ENCODE results near the gene PDXP.
"Not testable (repeated sequence)": the region's sequence is repeated elsewhere in the genome, so short reads cannot be mapped to it uniquely, and the experiment has no call there.

PDXP gene

DNA sequence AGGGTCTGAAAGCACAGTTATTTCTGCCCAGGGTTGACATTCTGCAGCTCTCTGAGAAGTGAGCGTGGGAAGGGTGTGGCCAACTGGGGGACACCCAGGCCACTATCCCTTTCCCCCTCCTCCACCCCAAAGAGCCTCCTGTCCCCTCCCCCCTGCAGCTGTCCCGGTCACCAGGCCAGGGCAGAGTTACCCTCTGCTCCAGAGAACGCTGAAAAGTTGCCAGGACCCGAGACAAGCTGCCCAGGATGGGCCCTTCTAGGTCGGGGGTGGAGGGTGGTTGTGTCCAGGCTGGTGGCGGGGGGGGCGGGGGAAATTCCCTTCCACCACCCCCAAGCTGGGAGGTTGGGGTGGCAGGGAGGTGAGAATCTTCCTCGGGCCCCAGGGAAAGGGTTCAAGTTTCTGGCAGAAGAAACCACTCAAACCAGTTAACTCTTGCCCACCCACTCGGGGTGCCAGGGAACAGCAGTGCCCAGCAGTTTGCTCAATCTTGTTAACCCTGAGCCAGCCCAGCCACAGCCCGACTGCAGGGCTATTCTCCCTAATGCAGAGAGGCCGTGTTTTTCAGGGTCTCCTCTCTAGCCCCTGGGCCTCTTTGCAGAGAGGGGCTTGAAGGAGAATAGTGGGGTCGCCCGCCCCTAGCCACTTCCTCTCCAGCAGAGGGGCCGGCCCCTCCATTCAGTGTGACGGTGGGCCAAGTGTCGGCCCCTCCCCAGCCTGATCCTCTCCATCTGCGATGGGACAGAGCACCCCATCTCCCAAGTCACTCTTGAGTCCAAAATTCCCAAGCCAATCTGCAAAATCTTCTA lies 17.6 kb downstream of the PDXP start:
- DNase-seq: no peak

DNA sequence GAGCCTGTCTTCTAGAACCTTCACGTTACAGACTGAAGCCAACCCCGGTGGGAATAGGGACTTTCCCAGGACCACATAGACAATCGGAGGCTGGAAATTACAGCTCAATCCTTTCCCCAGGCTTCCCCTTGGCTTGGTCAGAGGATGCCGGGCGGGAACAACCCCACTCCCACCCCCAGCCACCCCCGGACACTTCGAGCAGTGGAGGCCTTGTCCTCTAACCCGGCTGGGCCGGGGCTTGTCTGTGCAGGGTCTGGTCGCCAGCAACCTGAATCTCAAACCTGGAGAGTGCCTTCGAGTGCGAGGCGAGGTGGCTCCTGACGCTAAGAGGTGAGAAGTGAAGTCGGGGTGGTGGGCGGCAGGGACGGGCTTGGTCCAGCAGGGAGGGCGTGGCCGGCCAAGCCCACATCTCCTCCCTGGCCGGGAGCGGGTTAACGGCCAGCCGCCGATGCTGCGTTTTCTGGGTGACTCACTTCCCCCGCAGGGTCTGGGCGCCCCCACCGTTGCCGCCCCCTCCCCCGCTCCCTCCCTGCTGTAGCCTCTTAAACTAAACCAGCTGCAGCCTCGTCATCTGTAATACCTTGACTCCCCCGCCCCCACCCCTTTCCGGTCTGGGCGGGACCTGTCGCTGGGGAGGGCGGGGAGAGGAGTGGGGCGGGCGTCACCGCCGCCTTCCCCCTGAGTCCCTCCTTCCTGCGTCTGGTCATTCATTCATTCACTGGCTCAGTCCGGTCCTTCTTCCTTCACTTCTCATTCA lies 18.4 kb downstream of the PDXP start:
- peak; percentile 71 to 72 for DNase-seq

DNA sequence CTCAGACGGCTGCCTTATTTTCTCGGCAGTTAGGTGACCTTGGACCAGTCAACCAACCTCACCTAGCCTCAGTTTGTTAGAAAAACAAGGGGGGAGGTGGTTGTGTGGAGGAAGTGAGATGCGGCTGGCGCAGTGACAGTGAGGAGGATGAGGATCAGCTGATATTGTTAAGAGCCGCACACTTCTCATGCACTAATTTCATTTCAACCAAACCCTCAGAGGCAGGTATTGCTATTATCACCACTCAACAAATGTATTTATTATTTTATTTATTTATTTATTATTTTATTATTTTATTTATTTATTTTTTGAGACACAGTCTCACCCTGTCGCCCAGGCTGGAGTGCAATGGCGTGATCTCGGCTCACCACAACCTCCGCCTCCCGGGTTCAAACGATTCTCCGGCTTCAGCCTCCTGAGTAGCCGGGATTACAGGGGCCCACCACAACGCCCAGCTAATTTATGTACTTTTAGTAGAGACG lies 19.0 kb downstream of the PDXP start:
- DNase-seq: no peak

DNA sequence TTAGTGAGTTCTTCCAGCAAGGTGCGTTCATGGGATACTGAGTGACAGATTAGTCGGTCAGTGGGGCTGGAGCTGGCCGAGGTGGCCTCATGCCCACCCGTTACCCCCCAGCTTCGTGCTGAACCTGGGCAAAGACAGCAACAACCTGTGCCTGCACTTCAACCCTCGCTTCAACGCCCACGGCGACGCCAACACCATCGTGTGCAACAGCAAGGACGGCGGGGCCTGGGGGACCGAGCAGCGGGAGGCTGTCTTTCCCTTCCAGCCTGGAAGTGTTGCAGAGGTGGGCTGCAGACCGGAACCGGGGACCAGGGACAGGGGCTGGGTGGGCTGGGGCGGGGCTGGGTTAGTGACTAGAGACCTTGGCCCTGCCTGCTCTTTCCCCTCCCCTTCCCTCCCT lies 19.8 kb downstream of the PDXP start:
- no peak for DNase-seq

DNA sequence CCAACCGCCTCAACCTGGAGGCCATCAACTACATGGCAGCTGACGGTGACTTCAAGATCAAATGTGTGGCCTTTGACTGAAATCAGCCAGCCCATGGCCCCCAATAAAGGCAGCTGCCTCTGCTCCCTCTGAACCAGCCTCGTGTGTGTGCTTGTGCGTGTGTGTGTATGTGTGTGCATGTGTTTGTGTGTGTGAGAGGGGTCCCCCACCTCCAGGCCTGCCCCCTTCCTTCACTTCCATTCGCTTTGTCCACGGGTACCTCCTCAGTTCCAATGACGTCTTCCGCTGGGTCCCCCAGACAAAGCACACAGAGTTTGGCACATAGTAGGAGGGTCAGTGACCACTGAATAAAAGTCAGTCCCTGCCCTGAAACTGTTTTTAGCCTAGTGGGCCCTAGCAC lies 21.1 kb downstream of the PDXP start:
- no peak for DNase-seq

DNA sequence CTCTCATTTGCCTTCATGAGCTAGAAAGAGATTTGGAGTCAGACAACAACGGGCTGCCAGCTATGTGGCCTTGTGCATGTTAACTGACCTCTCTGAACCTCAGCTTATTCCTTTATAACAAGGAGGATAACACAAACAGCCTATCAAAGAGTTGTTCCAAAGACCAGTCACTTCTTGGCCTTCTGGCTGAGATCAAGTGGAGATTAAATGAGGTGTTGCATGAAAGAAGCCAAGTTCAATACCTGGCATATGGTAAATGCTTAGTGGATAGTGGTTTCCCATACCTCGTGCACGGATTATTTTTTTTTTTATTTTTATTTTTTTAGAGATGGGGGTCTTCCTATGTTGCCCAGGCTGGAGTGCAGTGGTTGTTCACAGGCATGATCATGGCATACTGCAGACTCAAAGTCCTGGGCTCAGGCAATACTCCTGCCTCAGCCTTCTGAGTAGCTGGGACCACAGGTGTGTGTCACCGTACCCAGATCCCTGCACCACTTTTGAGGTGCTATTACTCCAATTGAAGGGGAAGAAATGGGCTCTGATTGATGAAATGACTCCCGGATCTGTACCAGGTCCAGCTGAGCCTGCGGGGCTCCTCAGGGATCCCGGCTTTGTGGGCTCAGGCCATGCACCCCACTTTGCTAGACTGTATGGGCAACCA lies 21.8 kb downstream of the PDXP start:
- no peak for DNase-seq

DNA sequence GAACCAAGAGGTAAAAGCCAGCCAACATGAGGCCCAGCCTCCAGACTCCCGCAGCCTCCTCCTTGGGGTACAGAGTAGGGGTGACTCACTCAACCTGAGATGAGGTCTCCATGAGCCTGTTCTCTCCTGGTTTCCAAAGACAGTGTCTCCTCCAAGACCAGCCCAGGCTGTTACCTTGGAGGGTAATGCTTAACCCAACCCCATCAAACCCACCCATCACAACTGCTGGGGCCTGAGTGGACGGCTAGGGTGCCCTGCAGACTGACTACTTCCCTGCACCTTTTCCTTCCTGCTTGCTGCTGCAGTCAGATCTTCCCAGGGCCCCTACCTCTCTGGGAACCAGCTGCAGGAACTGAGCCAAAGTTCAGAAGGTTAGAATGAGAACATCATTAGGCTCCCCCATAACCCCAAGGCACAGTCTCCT lies 22.5 kb downstream of the PDXP start:
- DNase-seq: no peak

DNA sequence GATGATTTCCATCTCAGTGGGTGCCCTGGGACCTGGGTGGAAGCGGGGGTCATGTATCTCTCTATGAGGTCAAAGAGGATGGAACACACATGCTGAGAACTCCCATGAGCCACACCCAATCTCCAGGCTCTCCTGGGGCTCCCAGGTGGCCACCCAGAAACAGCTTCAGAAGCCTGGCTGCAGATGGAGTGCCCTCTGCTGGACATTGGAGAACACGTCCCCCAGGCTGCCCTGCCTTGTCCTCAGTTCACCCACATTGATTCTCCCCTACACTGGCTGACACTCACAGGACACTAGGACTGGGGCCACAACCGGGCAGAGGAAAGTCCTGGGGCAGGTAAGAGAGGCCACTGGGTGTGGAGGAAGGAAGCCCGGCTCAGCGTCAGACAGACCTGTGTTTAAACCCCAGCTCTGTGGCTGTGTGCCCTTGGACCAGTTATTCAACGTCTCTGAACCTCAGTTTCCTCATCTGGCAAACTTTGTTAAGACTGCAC lies 23.1 kb downstream of the PDXP start:
- DNase-seq: peak in 1 of 2 experiments; percentile 16

DNA sequence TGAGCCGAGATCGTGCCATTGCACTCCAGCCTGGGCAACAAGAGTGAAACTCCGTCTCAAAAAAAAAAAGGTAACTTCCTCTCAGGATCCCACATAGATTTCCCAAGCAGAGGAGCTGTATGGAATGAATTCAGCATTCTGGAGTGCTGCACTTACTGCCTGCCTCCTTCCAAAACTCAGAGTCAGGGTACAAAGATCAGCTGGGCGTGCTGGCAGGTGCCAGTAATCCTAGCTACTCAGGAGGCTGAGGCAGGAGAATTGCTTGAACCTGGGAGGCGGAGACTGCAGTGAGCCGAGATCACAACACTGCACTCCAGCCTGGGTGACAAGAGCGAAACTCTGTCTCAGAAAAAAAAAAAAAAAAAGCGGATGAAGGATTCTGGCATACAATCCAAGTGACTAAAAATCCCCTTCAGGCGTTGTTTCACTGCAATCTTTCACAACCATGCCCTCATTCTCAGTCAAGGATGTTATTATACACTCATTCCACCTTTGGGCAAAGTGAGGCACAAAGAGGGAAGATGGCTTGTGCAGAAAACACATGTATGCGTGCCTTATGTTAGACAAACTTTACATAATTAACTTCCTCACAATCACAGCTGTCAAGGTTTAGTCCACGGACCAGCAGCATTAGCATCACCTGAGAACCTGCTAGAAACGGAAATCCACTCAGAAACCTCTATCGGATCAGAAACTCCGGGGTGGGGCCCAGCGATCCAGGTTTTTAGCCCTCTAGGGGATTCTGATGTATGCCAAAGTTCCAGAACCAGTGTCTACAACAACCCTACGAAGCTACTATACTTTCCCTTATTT lies 26.5 kb downstream of the PDXP start:
- no peak for DNase-seq

DNA sequence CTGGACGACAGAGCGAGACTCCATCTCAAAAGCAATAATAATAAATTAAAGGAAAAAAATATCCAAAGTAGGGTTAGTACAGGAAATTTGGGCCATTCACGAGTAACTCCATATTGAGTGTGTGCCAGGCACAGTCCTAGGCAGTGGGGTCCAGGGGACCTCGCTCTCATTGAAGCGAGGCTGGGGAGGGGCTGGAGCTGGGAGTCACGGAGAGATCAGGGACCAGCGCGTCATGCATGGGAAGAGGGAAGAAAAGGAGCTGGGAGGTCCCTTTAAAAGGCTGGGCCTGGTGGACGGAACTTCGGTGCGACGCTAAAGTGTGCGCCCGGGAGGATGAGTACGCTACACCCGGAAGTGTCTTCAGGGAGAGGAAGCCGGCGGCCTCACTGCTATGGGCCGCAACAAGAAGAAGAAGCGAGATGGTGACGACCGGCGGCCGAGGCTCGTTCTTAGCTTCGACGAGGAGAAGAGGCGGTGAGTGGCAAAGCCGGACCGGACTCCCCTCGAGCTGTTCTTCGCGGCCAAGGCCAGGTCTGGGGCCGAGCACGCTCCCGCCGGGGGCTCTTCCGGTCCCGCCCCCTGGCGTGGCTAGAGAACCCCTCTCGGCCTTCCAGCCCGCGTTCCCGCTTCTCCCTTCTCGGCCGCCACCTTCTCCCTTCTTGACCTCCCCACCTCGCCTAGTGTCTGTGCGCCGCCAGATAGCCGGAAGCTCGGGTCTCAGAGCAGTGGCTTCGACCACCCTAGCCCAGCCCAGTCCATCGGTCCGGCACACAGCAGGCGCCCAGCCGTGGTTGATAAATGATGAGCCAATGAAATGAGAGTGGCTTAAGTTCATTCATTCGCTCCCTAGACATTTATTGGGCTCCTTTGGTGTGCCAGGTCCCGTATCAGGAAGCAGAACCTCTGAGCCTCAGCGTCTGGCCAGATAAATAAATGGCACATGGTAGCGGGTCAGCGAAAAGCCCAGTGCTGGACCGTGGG lies 27.8 kb downstream of the PDXP start, which contains the start of gene NOL12:
Gene NOL12, plus strand, starts transcription at position 342 of the 981 bp plus-strand sequence. Its CDS starts 50 bp downstream, at position 392.
- DNase-seq: peak; percentile 76 to 83

DNA sequence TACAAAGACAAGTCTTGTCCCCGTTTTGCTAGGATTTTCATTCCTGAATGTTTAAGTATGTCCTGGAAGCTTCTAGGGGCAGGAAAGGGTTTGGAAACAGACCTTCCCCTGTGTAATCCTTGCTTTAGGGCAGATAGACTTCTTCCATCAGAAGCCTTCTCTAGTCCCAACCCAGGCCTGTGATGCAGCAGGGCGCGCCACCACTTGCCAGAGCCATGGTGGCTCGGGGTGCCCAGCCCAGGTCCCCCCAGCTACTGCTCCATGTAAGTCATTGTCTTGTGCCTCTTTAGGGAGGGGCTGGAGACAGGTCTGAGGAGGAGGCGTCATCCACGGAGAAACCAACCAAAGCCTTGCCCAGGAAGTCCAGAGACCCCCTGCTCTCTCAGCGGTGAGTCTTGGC lies 31.9 kb downstream of the PDXP start:
- no peak for DNase-seq

DNA sequence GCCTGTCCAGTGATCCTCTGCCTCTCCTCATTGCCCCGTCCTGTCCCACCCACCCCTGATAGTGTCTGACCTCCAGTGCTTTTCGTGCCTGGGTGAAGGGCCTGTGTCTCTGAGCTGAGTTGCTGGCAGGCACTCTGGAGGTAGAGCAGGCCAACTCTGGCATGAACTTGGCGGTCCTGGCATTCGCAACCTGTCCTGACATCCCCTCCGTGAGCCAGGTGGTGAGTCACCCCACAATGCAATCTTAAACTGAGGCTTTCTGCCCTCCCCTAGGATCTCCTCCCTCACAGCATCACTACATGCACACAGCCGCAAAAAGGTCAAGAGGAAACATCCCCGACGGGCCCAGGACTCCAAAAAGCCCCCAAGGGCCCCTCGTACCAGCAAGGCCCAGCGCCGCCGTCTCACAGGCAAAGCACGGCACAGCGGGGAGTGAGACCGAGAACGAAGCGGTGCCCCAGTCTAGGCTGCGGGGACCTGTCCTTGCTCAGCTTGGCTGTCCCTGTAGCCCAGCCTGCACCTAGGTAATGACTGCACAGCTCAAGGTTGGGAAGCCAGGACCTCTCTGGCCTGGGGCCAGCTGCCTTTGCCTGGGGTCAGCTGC lies 32.5 kb downstream of the PDXP start:
- DNase-seq: no peak

DNA sequence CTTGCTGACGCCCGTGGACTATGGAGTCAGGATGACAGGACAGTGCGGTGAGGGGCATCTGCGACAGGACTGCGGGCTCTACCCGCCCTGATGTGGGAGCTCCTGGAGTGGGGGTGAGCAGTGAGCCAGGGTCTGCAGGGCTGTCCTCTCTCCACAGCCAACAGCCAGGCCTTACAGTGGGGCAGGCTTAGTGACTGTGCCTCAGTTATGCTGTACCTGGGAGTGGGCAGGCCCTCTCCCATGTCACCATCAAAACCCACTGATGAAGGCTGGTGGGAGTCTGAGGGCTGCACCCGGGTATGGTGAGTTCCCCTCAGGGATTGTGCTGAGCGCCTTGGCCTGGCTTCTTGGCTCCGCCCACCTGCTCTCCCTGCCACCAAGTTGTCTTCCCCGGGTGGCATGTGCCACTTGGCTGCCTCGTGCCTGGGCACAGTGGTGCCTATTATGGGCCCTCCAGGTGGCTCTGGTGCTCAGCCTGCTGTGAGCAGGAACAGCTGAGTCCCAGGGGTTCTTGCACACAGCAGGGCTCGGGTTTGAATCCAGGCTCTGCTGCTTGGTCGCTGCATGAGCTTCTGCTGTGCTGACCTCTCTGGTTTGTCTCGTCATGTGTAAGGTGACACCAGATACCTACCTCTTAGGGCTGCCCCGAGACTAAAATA lies 34.2 kb downstream of the PDXP start:
- no peak for DNase-seq

DNA sequence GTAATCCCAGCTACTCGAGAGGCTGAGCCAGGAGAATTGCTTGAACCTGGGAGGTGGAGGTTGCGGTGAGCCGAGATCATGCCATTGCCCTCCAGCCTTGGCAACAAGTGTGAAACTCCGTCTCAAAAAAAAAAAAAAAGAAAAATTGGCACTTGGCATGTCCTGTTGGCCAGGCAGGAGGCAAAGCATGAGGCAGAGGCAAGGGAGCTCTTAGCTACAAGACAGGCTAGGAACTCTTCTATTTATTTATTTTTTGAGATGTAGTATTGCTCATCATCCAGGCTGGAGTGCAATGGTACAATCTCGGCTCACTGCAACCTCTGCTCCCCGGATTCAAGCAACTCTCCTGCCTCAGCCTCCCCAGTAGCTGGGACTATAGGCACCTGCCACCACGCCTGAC lies 35.6 kb downstream of the PDXP start:
- not testable (repeated sequence) for DNase-seq

DNA sequence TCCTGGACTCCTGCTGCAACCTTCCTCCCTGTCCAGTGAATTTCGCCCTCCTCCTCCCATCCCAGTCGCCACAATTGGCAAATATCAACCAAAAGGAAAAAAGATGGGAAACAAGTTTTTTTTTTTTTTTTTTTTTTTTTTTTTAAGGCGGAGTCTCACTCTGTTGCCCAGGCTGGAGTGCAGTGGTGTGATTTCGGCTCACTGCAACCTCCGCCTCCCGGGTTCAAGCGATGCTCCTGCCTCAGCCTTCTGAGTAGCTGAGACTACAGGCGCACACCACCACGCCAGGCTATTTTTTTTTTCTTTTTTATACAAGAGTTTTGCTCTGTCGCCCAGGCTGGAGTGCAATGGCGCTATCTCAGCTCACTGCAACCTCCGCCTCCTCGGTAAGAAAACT lies 37.7 kb downstream of the PDXP start:
- DNase-seq: not testable (repeated sequence)

DNA sequence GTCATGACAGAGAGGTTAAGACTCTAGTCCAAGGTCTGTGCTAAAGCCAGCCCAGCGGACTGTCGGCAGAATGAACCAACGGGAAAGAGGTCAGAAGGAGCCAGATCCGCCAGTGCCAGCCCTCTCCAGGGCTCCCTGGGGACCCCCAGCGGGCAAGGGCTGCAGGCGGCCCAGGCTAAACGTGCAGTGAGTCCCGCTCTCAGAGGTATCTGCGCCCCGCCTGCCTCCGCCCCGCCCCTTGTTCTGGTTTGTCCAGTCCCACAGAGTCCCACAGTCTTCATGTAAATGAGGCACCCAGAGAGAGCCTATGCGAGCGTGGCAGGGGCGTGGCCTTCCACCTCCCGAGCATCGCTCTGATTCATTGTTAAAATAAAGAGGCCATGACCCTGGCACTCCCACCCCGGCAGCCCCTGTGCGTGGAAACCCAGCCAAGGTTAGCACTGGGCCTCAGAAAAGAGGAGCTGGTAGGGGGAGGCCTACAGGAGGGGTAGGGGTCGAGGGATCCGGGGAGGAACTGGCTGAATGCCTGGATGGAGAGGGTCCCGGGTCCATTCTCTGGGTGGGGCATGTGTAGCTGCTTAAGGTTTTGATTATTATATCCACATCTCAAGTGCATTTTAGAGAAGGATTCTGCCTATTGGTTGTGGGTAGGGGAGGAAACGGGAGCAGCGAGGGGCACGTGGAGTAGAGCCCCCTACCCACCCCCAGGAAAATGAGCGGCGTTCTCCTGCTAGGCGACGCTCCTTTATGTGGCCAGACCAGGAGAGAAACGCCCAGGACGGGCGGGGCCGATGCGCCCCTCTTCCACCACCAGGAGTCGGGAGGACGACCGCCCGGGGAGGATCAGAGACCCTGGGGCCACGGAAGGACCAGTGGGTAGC lies 38.4 kb downstream of the PDXP start, which contains the start of gene TRIOBP:
Gene TRIOBP, plus strand, starts transcription at position 392 of the 881 bp plus-strand sequence. CDS start 4,318 bp downstream, outside the sequence.
- DNase-seq: peak; percentile 88 to 94

DNA sequence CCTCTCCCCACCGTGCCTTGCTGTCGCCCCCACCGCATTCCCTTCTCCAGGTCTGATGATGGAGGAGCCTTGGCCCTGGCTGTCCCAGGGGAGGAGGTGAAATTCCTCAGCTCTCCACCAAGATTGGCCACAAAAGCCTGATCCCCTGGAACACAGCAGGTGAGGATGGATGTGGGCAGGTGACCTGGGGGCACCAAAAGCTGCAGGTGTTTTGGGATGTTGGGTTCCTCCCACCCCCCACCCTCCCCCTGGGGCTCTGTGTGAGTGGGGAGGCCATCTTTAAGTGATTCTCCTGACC lies 39.0 kb downstream of the PDXP start:
- DNase-seq: no peak

DNA sequence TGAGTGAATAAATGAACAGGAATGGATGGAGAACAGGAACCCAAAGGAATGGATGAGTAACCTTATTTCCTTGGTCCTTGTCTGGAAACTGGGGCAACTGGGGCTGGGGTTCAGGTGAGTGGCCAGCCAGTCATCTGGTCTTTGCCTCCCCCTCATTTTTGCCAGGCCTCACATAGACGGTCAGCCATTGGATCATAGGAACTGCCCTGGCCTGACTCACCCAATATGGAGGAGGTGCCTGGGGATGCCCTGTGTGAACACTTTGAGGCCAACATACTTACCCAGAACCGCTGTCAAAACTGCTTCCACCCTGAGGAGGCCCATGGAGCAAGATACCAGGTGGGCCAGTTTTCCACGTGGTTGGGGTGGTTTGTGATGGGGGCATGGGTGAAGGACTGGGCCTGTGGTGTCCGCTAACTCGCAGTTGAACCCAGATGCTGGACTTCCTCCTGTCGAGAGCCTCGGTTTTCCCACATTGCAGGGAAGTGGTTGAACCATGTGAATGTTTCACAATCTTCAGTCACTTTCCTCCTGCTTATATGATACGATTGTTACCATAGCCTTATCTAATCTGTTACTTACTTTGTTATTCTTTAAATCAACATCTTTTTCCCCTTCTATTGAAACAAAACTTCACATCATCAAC lies 42.7 kb downstream of the PDXP start:
- DNase-seq: no peak

DNA sequence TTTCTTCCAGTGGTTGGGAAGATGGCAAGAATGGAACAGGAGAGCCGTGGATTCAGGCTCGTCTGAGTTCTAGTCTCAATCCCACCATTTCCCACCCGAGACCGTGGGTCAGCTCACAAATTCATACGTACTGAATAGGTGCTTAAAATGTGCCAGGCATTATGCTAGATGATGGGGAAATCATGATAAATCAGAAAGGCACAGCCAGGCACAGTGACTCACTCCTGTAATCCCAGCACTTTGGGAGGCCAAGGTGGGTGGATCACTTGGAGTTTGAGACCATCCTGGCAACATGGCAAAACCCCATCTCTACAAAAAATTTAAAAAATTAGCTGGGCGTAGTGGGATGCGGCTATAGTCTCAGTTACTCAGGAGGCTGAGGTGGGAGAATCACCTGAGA lies 45.4 kb downstream of the PDXP start:
- no peak for DNase-seq
